ENCODE measurements around the gene ZRANB3. TPM values are rescaled to one million over a fixed set of nuclear protein-coding genes. Genes with fewer than 3 reads are reported as not detected.

The ZRANB3 gene
- total and polyA plus RNA-seq, 8 donors: 0.91 to 6.1 (median 4.1) TPM

GRCh38 chr2:135163901-135164300, 367.1 kb downstream of the ZRANB3 start:
- DNase-seq (no peak), FAIRE-seq (no peak), ATAC-seq (no peak)
- H3K36me3 ChIP-seq: peaks cover 0 to 39% (median 8%) of the 10 kb centered on the region in 3 donors
- 74 to 88% methylated on average over 5 of the region's 5 CpGs for WGBS, 2 donors
- H3K4me3 ChIP-seq: no peak overlapping the region
- intact Hi-C loops (cut with DNase I): no loop called here
- no peaks in the 10 kb centered on the region for H3K9me3 ChIP-seq
- no peak for TF ChIP-seq CTCF (IDR thresholded peaks at IDR 0.05)
- no peak overlapping the region for H3K27ac ChIP-seq
- no peaks in the 10 kb centered on the region for H3K27me3 ChIP-seq
- peaks cover 0 to 21% (median 0%) of the 10 kb centered on the region in 3 donors for H3K4me1 ChIP-seq

- Histone ChIP-seq H3K4me1 (peaks cover 0 to 21% (median 0%) of the 10 kb centered on the region in 3 donors), H3K27ac (no peak overlapping the region), H3K27me3 (no peaks in the 10 kb centered on the region), H3K36me3 (peaks cover 0 to 33% (median 2%) of the 10 kb centered on the region in 3 donors), H3K4me3 (no peak overlapping the region), H3K9me3 (no peaks in the 10 kb centered on the region)
- WGBS, 2 donors: 53 to 71% methylated on average over 2 of the region's 2 CpGs
- no peak for TF ChIP-seq CTCF (IDR thresholded peaks at IDR 0.05)
- DNase-seq (no peak), FAIRE-seq (no peak), ATAC-seq (peak in 2 of 4 donors; percentile 11 to 26)
- intact Hi-C loops (cut with DNase I): no loop called here
Measured at GRCh38 chr2:135163306-135163705, 367.7 kb downstream of the ZRANB3 start.

- no peak for FAIRE-seq
- intact Hi-C loops (cut with DNase I): no loop called here
- no peak for DNase-seq
- no peaks in the 10 kb centered on the region for H3K9me3 ChIP-seq
- H3K36me3 ChIP-seq: peaks cover 0 to 28% (median 0%) of the 10 kb centered on the region in 3 donors
- peak overlapping the region in 2 of 4 donors; percentile 5 to 31 for H3K27ac ChIP-seq
- peak in 2 of 4 donors; percentile 12 to 15 for ATAC-seq
- TF ChIP-seq CTCF (IDR thresholded peaks at IDR 0.05): no peak
- 49 to 61% methylated on average over 4 of the region's 4 CpGs for WGBS, 2 donors
- H3K4me1 ChIP-seq: peaks cover 0 to 21% (median 0%) of the 10 kb centered on the region in 3 donors
- H3K4me3 ChIP-seq: no peak overlapping the region
- no peaks in the 10 kb centered on the region for H3K27me3 ChIP-seq
Measured at GRCh38 chr2:135162786-135163185, 368.2 kb downstream of the ZRANB3 start.

GRCh38 chr2:135162377-135162776, 368.6 kb downstream of the ZRANB3 start:
- H3K4me1 ChIP-seq: peaks cover 0 to 21% (median 0%) of the 10 kb centered on the region in 3 donors
- H3K36me3 ChIP-seq: peaks cover 0 to 29% (median 0%) of the 10 kb centered on the region in 3 donors
- intact Hi-C loops (cut with DNase I): no loop called here
- no peaks in the 10 kb centered on the region for H3K9me3 ChIP-seq
- DNase-seq: peak in 5 of 6 donors; percentile 22 to 54 (median 47)
- peak overlapping the region in 2 of 4 donors; percentile 5 to 31 for H3K27ac ChIP-seq
- peak; percentile 89 to 95 (median 92) for ATAC-seq
- TF ChIP-seq CTCF (IDR thresholded peaks at IDR 0.05): no peak
- FAIRE-seq: no peak
- no peaks in the 10 kb centered on the region for H3K27me3 ChIP-seq
- H3K4me3 ChIP-seq: no peak overlapping the region
- WGBS, 2 donors: 40 to 42% methylated on average over 5 of the region's 5 CpGs

- no peaks in the 10 kb centered on the region for H3K9me3 ChIP-seq
- no peak overlapping the region for H3K27ac ChIP-seq
- no peak for ATAC-seq
- no peak for FAIRE-seq
- no peak for DNase-seq
- H3K4me1 ChIP-seq: peaks cover 0 to 18% (median 0%) of the 10 kb centered on the region in 3 donors
- no peaks in the 10 kb centered on the region for H3K27me3 ChIP-seq
- no peak for TF ChIP-seq CTCF (IDR thresholded peaks at IDR 0.05)
- intact Hi-C loops (cut with DNase I): no loop called here
- WGBS, 2 donors: 97 to 98% methylated on average over 2 of the region's 2 CpGs
- peaks cover 0 to 26% (median 0%) of the 10 kb centered on the region in 3 donors for H3K36me3 ChIP-seq
- H3K4me3 ChIP-seq: no peak overlapping the region
Measured at GRCh38 chr2:135159191-135159590, 371.8 kb downstream of the ZRANB3 start.
